Measurements from ENCODE around the gene GFI1B.

The GFI1B gene

DNA sequence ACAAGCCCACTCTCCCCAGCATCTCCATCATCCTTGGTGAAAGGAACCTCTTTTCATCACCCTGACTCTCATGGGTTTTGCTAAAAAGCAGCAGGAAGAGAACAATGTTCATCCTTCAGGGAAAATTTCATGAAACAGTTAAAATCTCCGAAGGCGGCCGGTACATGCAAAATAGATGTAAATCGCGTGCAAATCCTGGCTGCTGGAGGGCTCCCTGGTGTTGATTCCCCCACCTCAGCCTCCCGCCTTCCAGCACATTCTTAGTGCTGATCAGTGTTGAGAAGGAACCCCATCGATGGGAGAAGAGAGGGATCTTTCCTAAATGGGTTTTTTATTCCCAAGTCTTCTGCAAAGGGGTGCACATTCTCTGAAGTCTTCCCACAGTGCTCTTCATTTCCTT lies 8.7 kb upstream of the GFI1B start:
- DNase-seq = no peak

DNA sequence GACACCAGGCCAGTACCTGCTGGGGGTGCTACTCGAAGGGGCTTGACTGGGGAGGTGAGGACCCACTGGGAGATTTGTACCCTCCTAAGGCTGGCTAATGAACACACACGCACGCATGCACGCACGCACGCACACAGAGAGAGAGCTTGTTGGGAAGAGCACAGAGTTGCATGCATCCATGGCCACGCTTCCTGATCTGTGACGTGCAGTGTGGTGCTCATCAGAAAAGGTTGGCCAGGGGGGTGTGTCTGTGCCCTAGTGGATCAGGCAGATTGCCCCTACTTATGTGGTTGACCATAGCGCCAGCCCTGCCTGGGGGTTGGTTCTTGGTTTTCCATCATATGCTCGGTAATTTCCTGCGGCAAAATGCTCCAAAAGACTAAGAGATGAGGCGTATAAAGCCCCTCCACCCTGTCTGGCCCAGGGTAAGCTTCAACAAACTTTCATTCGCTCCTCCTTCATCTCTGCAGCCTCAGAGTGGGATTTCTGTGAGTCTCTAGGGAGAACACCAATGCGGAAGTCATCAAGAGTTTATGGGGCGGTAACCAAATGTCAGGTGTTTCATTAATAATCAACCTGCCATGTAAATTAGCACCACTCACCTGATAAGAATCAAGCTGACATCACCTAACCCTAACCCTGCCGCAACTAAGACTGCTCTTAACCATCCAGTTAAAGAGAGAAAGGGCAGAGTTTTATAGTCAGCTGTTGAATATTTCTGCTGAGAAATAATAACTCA lies 8.0 kb upstream of the GFI1B start:
- DNase-seq = no peak

DNA sequence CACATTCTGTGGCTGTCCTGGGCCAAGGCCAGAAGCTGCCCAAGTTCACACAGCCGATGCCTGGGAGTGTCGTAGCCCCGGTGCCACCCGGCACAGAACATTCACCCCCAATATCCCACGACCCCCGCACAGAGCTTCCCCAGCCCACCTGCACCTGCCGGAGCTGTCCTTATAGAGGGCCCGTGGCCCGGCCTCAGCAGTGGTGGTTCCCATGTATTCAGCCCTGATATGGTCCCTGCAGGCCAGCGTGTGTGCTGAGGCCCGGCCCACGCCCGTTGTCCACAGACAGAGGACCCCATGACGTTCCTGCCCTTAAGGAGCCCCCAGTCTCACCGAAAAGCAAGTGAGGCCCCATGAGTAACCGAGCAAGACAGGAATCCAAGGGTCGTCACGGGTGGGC lies 5.3 kb upstream of the GFI1B start:
- no peak for DNase-seq

DNA sequence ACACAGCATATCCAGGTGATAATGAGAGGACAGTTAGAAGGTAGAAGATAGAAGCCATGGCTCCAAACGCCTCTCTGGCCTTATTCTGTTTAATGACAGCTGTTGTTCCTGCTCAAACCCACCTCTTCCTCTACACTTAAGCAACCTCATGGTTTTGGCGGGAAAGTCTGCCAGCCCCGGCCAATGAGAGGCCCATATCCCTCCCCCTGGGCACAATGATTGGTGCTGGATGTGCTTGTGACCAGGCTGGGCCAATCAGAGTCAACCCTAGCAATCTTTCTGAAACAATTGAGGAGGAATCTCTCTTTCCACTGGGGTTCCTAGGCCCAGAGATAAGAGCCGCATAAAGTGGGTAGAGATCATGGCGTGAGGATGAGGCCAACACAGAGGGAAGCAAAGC lies 4.8 kb upstream of the GFI1B start:
- DNase-seq = no peak

DNA sequence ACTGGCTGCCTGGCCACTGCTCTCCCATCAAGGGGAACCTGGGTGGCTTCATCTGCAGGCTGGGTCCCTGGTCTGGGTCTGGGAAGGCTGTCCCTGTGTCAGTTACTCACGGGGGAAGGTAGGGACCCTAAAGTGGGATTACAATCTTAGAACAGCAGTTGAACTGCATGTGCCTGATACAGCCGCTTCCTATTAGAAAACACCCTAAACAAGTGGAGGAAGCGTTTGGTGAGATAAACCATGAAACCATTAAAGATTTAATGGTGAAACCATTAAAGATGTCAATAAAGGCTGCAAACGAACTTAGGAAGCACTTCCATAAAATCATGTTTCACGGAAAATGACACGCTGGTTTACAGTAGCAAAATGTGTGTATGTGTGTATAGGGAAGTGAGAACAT lies 2.5 kb upstream of the GFI1B start:
- no peak for DNase-seq

DNA sequence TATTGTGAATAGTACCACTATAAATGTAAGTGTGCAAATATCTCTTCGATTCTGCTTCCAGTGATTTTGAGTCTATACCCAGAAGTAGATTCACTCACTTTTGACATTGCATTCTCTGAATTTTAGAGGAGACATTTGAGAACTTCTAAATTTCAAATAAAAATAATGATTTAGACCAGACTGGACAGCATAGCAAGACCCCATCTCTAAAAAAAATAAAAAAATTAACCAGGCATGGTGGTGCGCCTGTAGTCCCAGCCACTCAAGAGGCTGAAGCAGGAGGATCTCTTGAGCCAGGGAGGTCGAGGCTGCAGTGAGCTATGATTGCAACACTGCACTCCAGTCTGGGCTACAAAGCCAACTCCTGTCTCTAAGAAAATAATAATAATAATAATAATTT lies 1.9 kb upstream of the GFI1B start:
- DNase-seq = no peak

DNA sequence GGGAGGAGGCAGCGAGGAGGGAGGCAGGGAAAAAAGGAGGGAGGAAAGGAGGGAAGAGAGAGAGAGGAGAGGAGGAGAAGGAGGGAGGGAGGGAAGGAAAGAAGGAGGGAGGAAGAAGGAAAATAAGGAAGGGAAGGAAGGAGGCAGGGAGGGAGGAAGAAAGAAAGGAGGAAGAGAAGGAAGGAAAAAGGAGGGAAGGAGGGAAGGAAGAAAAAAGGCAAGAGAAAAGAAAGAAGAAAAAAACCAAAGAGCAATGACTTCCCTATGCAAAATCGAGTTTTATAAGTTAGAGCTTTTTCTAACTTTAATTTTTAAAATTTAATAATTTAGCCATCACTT lies 413 bp upstream of the GFI1B start:
- DNase-seq = no peak

DNA sequence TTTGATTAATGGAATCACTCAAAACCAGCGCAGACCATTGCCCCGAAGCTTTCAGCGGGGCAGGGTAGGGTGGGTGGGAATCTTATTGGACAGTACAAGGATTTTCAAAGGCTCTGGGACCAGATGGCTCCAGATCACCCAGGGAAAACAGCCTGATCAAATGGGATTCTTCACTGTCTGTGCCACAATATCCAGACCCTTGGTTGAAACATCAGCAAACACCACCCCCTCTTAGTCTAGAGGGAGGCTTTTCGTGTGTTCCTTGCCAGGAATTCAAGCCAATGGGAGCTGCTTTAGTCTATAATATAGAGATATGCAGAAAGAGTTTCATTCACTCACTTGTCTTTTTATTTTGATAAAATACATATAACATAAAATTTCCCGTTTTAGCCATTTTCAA lies 1.7 kb downstream of the GFI1B start:
- no peak for DNase-seq

DNA sequence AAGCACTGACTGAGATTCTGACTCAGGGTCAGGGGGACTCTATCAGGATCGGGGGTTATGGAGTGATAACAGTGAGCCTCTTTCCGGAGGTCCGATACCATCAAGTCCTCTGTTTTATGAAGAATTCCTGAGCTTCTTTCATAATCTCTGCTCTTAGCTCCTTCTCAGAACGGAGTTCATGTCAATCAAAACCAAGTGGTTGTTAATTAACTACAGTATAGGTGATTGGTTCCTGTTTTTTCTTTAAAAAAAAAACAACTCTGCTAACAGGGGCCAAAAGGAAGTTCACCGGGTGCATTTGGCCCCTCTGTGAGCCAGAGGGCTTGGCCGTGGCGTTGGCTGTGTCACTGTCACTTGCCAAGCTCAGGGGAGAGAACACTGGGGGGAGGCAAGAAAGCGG lies 4.0 kb downstream of the GFI1B start:
- DNase-seq = no peak

DNA sequence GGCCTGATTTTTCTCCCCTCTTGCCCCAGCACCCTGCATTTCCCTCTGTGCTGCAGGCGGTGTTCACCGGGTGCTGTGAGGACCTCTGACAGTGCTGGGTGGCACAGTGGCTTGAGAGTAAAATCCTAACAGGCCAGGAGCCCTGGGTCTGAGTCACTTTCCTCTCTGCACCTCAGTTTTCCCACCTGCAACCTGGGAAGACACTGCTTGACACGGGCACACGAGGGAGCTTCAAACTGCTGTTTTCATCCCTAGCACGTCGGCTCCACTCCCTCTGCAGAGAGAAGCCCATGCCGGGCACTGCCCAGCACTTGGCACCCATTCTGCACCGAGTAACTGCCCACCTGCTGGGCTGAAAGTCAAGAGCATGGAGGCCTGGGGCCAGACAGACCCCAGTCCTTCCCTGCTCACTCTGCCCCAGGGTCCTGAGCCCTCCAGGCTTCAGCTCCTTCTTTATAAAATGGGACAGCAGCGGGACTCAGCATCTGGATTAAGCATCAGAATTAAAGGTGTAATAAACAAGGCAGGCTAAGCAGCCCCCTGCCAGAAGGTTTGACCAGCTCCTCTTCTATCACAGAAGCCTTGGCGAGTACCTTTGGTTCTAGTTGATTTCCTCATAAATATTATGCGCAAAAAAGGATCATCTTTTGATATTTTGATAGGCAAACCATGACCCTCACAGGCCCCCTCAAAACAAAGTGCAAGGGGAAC lies 5.2 kb downstream of the GFI1B start:
- no peak for DNase-seq

DNA sequence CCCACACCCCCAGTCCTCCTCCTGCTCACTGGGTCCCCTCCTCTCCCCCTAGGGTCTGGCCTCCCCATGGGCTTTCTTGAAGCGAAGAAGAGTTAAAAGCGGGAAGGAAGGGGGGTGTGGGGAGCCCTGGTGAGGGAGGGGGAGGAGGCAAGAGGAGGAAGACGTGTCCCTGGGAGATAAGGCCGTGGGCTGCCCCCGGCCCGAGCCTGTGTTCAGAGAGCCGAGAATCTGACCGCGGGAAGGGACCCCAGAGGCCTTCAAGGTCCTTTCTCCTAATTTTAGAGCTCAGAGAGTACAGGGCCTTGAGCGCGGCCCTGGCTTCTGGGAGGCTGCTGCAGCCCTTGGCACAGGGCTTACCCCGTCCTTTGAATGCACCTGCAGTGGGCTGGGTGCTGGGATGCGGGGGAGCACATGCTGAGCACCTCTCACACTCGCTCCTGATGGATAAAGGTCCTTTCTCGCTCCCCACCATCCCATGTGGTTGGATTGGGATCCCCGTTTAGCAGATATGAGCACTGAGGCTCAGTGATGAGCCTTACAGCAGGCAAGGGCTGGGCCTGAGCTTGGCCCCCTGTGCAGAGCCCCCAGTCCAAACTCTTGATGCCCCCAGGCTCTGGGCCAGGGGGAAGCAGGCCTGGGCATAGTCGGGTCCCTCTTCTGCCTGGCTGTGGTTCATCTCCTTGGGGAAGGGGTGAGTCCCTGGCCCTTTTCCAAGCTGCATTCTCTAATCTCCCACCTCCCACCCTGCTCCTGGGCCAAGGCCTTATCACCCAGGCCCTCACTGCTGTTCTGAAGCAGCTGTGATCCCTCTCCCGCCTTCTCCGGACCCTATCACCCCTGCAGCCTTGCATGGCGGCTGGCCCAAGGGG lies 5.9 kb downstream of the GFI1B start:
- DNase-seq = no peak

DNA sequence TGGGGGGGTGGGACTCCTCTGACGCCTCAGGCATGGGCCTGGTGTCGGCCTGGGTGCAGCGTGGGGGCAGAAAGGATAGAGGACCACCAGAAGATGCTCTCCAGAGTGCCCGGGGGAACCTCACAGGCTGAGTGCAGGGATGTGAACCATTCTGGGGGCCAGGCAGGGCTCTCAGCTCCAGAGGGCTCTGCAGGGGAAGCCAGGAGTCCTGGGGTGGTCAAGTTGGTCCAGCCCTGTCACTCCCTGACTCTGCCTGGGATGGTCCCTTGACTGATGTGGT lies 6.5 kb downstream of the GFI1B start:
- no peak for DNase-seq

DNA sequence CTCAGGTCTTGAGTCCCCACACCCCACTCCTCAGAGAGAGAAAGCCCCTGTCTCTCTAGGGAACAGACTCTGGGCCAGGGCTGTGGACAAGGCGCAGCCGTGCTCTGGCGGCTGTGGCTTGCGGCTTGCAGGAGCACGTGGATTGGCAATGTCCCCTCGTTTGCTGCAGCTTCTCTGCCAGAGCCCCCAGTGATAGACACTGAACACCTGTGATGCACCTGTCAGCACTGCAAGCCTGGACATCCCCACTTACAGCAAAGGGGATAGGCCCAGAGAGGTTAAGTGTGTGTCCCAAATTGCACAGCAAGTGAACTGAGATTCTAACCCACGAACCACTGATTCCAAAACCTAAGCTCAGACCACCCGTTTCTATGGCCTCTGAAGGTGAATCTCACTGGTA lies 7.0 kb downstream of the GFI1B start:
- no peak for DNase-seq

DNA sequence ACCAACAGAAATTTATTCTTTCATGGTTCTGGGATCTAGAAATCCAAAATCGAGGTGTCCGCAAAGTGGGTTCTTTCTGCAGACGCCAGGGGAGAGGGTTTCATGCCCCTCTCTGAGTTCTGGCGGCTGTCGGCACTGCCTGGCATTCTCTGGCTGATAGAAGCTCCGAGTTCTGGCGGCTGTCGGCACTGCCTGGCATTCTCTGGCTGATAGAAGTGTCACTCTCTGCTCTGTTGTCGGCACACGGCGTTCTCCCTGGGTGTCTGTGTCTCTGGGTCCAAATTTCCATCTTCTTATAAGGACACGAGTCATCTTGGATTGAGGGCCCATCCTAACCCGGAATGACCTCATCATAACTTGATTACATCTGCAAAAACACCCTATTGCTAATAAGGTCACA lies 7.6 kb downstream of the GFI1B start:
- no peak for DNase-seq

DNA sequence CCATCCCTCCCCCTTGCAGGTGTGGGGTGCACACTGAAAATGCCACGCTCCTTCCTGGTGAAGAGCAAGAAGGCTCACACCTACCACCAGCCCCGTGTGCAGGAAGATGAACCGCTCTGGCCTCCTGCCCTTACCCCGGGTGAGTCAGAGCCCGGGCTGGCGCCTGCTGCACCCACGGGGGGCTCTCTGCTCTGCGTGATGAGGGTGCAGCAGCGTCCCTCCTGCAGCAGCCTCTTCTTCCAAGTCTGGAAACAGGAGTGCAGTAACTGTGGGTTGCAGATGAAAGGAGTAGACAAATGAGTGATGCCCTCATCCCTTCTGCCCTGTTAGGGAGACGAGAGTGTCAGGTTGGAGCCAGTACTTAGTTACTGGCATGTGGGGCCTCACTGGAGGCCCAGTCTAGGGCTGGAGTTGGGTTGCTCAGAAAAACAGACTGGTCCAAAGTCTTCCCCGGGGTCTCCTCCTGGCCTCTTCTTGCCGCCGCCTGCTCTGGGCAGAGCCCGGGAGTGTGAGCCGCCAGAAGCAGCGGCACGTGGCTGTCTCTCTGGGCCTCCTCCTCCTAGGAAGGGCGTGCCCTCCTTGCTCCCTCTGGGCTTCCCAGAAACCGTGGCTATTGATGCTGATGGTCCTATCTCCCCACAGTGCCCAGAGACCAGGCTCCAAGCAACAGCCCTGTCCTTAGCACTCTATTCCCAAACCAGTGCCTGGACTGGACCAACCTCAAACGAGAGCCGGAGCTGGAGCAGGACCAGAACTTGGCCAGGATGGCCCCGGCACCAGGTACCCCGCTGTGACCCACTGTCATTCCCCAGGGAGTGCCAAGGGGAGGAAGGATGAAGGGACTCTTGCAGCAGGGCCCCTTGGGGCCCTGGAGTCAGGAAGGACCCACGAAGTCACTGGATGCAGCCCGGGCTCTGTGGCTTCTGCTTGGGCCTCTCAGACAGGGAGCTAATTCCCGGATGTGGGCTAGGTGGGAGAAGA lies 8.4 kb downstream of the GFI1B start:
- no peak for DNase-seq

DNA sequence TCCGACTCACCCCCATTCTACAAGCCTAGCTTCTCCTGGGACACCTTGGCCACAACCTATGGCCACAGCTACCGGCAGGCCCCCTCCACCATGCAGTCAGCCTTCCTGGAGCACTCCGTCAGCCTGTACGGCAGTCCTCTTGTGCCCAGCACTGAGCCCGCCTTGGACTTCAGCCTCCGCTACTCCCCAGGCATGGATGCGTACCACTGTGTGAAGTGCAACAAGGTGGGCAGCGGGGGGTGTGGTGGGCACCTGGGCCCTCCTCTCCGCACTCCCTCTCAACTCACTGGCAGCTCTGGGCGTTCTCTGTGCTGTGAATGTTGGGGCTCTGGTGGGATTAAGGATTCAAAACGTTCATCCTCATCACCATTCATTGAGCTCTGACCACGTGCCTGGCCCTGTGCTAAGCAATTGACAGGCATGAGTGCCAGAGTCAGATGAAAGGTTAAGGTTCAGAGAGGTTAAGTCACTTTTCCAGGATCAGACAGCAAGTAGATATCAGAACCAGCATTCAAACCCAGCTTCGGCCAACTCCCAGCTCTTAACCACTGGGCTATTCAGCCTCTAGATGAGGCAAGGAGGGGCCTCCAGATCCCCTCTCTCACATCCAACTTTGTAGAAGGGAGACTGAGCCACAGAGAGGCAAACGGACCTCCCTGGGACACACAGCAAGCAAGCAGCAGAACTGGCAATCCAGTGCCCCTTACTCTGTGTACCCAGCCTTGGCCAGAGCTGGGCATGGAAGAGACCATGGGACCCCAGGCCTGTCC lies 9.9 kb downstream of the GFI1B start:
- DNase-seq = no peak

DNA sequence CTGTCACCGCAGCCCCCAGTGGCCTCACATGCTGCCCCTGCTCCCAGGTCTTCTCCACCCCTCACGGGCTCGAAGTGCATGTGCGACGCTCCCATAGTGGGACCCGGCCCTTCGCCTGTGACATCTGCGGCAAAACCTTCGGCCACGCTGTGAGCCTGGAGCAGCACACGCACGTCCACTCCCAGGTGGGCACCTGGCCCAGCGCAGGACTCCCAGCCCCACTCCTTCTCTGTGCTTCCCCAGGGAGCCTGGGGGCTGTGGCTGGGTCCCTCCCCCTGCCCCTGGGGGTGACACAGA lies 10.5 kb downstream of the GFI1B start:
- no peak for DNase-seq

DNA sequence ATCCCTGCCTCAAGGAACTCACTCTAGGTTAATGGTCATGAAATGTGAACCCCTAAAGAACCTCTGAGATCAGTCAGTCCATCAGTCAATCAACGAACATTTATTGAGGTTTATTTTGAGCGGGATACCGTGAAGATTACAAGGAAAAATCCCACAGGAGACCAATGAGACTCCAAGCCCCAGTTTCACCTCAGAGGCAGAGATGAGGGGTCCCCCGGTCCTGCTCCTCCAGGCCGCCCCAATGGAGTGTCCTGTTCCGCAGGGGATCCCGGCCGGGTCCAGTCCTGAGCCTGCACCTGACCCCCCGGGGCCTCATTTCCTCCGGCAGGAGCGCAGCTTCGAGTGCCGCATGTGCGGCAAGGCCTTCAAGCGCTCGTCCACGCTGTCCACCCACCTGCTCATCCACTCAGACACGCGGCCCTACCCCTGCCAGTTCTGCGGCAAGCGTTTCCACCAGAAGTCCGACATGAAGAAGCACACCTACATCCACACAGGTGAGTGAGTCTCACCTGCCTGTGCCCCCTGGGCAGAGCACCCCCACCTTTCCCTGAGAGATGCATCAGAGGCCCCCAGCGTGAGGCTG lies 11.0 kb downstream of the GFI1B start:
- DNase-seq = no peak

DNA sequence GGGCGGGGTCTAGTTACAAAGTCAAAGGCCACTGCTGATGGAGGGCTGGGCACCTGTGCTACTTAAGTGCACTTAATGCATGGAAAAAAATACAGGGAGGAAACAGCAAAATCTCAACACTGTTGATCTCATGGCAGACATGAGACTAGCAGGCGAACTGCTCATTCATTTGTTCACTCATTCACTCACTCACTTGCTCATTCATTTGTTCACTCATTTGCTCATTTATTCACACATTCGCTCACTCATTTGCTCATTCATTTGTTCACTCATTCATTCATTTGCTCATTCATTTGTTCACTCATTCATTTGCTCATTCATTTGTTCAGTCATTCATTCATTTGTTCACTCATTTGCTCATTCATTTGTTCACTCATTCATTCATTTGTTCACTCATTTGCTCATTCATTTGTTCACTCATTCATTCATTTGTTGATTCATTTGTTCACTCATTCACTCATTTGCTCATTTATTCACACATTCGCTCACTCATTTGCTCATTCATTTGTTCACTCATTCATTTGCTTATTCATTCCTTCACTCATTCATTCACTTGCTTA lies 11.6 kb downstream of the GFI1B start:
- DNase-seq = peak; percentile 47

DNA sequence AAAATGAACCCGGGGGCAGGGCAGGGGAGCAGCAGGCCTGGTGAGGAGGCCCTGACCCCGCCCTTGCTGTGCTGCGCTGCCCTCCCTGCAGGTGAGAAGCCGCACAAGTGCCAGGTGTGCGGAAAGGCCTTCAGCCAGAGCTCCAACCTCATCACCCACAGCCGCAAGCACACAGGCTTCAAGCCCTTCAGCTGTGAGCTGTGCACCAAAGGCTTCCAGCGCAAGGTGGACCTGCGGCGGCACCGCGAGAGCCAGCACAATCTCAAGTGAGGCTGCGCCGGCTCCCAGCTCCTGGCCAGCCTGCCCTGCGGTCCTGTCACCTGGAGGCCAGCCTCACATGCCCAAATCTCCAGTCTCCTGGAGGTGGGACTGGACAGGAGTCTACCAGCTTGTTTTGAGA lies 12.3 kb downstream of the GFI1B start:
- peak; percentile 78 for DNase-seq
